Measurements from ENCODE around the gene MOSPD2.

- no peak for TF ChIP-seq CTCF (IDR thresholded peaks at IDR 0.05)
- no peak for TF ChIP-seq POLR2A (IDR thresholded peaks at IDR 0.05)
Observed at GRCh38 chrX:14872851-14873675, at the start of gene MOSPD2, which contains the start of gene FANCB.
